HepG2 (cell line): ENCODE measurements around the gene CACNA2D3. TPM values are rescaled to one million over a fixed set of nuclear protein-coding genes. Genes with fewer than 3 reads are reported as not detected.

ENCODE experiments used
- ATAC-seq: fragments of 200-7000 bp; cut with Tn5 transposase; 3 replicates; pipeline ENCODE4 v1.9.1; 2020; ENCODE audit warnings: mild to moderate bottlenecking, moderate library complexity
- BruUV-seq: library from RNA; stranded (reverse); fragments of 400-500 nt; replicated peaks from 2 replicates; lab custom pipeline; 2021; lab: Mats Ljungman, UMichigan
- CTCF ChIA-PET: fragments of 300-600 bp; formaldehyde crosslinking; extraction: SDS; loops from one replicate; lab custom pipeline; 2021; ENCODE audit warnings: low total read pairs, inconsistent platforms, low intra/inter-chr PET ratio; lab: Yijun Ruan, JAX
- POLR2A ChIA-PET: fragments of 350-600 bp; sonication (Branson Sonifier 250); formaldehyde crosslinking; loops from one replicate; lab custom pipeline; 2020; ENCODE audit warnings: antibody characterized with exemption, inconsistent platforms; lab: Yijun Ruan, JAX
- DNase-seq: peaks from one replicate; pipeline ENCODE4 v3.0.0-alpha.2; 2015; ENCODE audit warnings: low spot score
- FAIRE-seq: peaks from 3 replicates; lab custom pipeline; 2011; peaks lifted over from hg19 to GRCh38; lab: Jason Lieb, UNC
- H2AFZ ChIP-seq: one replicate; pipeline ENCODE4 v1.6.1; 2011; ENCODE audit warnings: low read length, inconsistent platforms
- H3K27ac ChIP-seq: fragments of 300-600 bp; 3 replicates; pipeline ENCODE4 v1.8.0; 2011; ENCODE audit warnings: mixed run types, mild to moderate bottlenecking, mixed read lengths, low read length, inconsistent platforms; ENCODE audit not compliant: insufficient read depth; ENCODE audit errors: extremely low read length
- H3K27me3 ChIP-seq, 2 experiments: fragments of 200-600 bp in 1 of 2; 2 replicates in 1 of 2; 3 replicates in 1 of 2; pipeline versions ENCODE4 v1.6.0 to v1.8.0; 2011; ENCODE audit warnings: low read length in 2 of 2, mild to moderate bottlenecking in 2 of 2, moderate library complexity in 2 of 2, inconsistent platforms in 1 of 2; ENCODE audit not compliant: insufficient read depth in 2 of 2, control insufficient read depth in 1 of 2
- H3K36me3 ChIP-seq, 2 experiments: fragments of 200-600 bp in 1 of 2; replicated peaks in 1 of 2; 2 replicates in 1 of 2; 3 replicates in 1 of 2; pipeline versions ENCODE4 v1.5.1 to v1.8.0; 2011; ENCODE audit warnings: low read length in 2 of 2, inconsistent platforms in 1 of 2; ENCODE audit not compliant: insufficient read depth in 2 of 2, control insufficient read depth in 1 of 2
- H3K4me1 ChIP-seq: 2 replicates; pipeline ENCODE4 v1.5.1; 2012; ENCODE audit warnings: low read length, inconsistent platforms; ENCODE audit not compliant: insufficient read depth
- H3K4me2 ChIP-seq: 2 replicates; pipeline ENCODE4 v1.6.0; 2011; ENCODE audit warnings: low read depth, low read length, inconsistent platforms
- H3K4me3 ChIP-seq, 3 experiments: fragments of 200-600 bp in 1 of 3; sonication (generic), shearing (Covaris generic) in 1 of 3; replicated peaks in 1 of 3; 2 replicates each; pipeline ENCODE4 v1.5.1; 2011 to 2016; ENCODE audit warnings: low read length in 3 of 3, inconsistent platforms in 2 of 3, low read depth in 2 of 3, mild to moderate bottlenecking in 2 of 3, control low read depth in 1 of 3, mixed read lengths in 1 of 3; ENCODE audit not compliant: insufficient read depth in 1 of 3
- H3K79me2 ChIP-seq: one replicate; pipeline ENCODE4 v1.6.1; 2011; ENCODE audit warnings: low read length, inconsistent platforms; ENCODE audit not compliant: insufficient read depth
- H3K9ac ChIP-seq: 2 replicates; pipeline ENCODE4 v1.6.0; 2011; ENCODE audit warnings: mild to moderate bottlenecking, low read depth, low read length, inconsistent platforms; ENCODE audit not compliant: insufficient read depth
- H3K9me3 ChIP-seq: 2 replicates; pipeline ENCODE4 v1.5.1; 2012; ENCODE audit warnings: mild to moderate bottlenecking, low read length
- H4K20me1 ChIP-seq: 2 replicates; pipeline ENCODE4 v1.6.0; 2011; ENCODE audit warnings: inconsistent platforms, mild to moderate bottlenecking, low read length, moderate library complexity; ENCODE audit not compliant: insufficient read depth
- AKAP8 ChIP-seq: sonication (generic); formaldehyde crosslinking; IDR thresholded peaks from 2 replicates; pipeline ENCODE4 v1.5.1; 2020; ENCODE audit warnings: mild to moderate bottlenecking, missing genetic modification reagents
- BRD4 ChIP-seq: sonication (generic); formaldehyde crosslinking; IDR thresholded peaks from 2 replicates; pipeline ENCODE4 v1.4.0; 2020; ENCODE audit warnings: missing genetic modification reagents
- GZF1 ChIP-seq: sonication (generic); formaldehyde crosslinking; IDR thresholded peaks from 2 replicates; pipeline ENCODE4 v1.5.1; 2020; ENCODE audit warnings: mild to moderate bottlenecking, missing genetic modification reagents
- JDP2 ChIP-seq: sonication (generic); formaldehyde crosslinking; IDR thresholded peaks from 2 replicates; pipeline ENCODE4 v1.8.1; 2022; ENCODE audit warnings: missing genetic modification reagents, borderline replicate concordance
- MED1 ChIP-seq: sonication (generic); formaldehyde crosslinking; IDR thresholded peaks from 2 replicates; pipeline ENCODE4 v1.4.0; 2020; ENCODE audit warnings: missing genetic modification reagents
- NCOA1 ChIP-seq: sonication (generic); formaldehyde crosslinking; IDR thresholded peaks from 2 replicates; pipeline ENCODE4 v1.9.0; 2021; ENCODE audit warnings: missing genetic modification reagents
- NFE2L2 ChIP-seq: fragments of 150-350 bp; IDR thresholded peaks from 2 replicates; pipeline ENCODE4 v1.6.1; 2014; ENCODE audit warnings: low read length
- PAWR ChIP-seq: sonication (generic); formaldehyde crosslinking; IDR thresholded peaks from 2 replicates; pipeline ENCODE4 v1.4.0; 2020; ENCODE audit warnings: missing genetic modification reagents, mild to moderate bottlenecking, borderline replicate concordance
- RBM39 ChIP-seq: fragments of 200-400 bp; formaldehyde crosslinking; IDR thresholded peaks from one replicate; pipeline ENCODE4 v1.6.1; 2018; ENCODE audit warnings: antibody characterized with exemption, mild to moderate bottlenecking, low read depth, low read length; ENCODE audit not compliant: poor library complexity, severe bottlenecking
- SOX6 ChIP-seq, 2 experiments: fragments of 450-650 bp in 1 of 2; sonication (generic) in 1 of 2; formaldehyde crosslinking in 1 of 2; IDR thresholded peaks; 2 replicates each; pipeline versions ENCODE4 v1.4.0 to v1.6.1; 2017 to 2020; ENCODE audit warnings: antibody characterized with exemption in 1 of 2, mild to moderate bottlenecking in 1 of 2, missing genetic modification reagents in 1 of 2
- TBP ChIP-seq: sonication (generic); formaldehyde crosslinking; IDR thresholded peaks from 2 replicates; pipeline ENCODE4 v1.5.0; 2020; ENCODE audit warnings: missing genetic modification reagents
- THYN1 ChIP-seq: sonication (generic); formaldehyde crosslinking; IDR thresholded peaks from 2 replicates; pipeline ENCODE4 v1.8.1; 2023; ENCODE audit warnings: low read depth, mild to moderate bottlenecking, moderate library complexity, missing genetic modification reagents, borderline replicate concordance
- ZFP36L1 ChIP-seq: sonication (generic); formaldehyde crosslinking; IDR thresholded peaks from 2 replicates; pipeline ENCODE4 v1.8.0; 2022; ENCODE audit warnings: mild to moderate bottlenecking, missing genetic modification reagents, moderate library complexity
- ZNF552 ChIP-seq: sonication (generic); formaldehyde crosslinking; IDR thresholded peaks from 2 replicates; pipeline ENCODE4 v1.9.0; 2022; ENCODE audit warnings: missing genetic modification reagents, mild to moderate bottlenecking, borderline replicate concordance
- ZNF720 ChIP-seq: sonication (generic); formaldehyde crosslinking; IDR thresholded peaks from 2 replicates; pipeline ENCODE4 v1.4.0; 2020; ENCODE audit warnings: missing genetic modification reagents
- ZNF788 ChIP-seq: sonication (generic); formaldehyde crosslinking; IDR thresholded peaks from 2 replicates; pipeline ENCODE4 v1.5.0; 2020; ENCODE audit warnings: mild to moderate bottlenecking, missing genetic modification reagents, borderline replicate concordance
- WGBS: methylation state at CpG from one replicate; pipeline ENCODE4 v1.1.6; 2017; ENCODE audit warnings: low lambda C conversion rate; 5-methylcytosine and 5-hydroxymethylcytosine counted together
- in situ Hi-C: cut with HindIII; loops from 2 replicates; pipeline ENCODE4 v1.10.0; 2017; ENCODE audit warnings: low pct_unique_long_range_greater_than_20kb; ENCODE audit not compliant: extremely low pct_ligation_motif_present
- intact Hi-C: fragments of 100-400 bp; cut with micrococcal nuclease; formaldehyde crosslinking; loops from one replicate; pipeline ENCODE4 v1.10.0; 2022; ENCODE audit not compliant: unreplicated experiment
- polyA plus RNA-seq, 8 experiments: library from polyadenylated mRNA; depleted of rRNA in 3 of 8; stranded (reverse) in 7 of 8; unstranded in 1 of 8; fragments of >200 nt; fragmentation: Illumina TruSeq in 4 of 8; extraction: Trizol in 4 of 8; gene quantifications; 2 replicates each; pipeline versions ENCODE4 v1.2.1 to v1.2.3, GENCODE V29; 2011 to 2016; ENCODE audit warnings: low read depth in 4 of 8, missing spikeins in 1 of 8, mixed read lengths in 1 of 8; ENCODE audit not compliant: insufficient read depth in 1 of 8
- total RNA-seq, 5 experiments: library from RNA; depleted of rRNA; stranded (reverse); fragments of >200 nt; fragmentation: Illumina TruSeq; extraction: Trizol; gene quantifications; 2 replicates each; pipeline ENCODE4 v1.2.3, GENCODE V29; 2016; ENCODE audit warnings: low read depth in 1 of 5
- TF ChIP-seq, protein P1 (sequence below): sonication (generic); formaldehyde crosslinking; IDR thresholded peaks from 2 replicates; pipeline ENCODE4 v1.4.0; 2020; ENCODE audit warnings: missing genetic modification reagents; ENCODE audit errors: not compliant biosample characterization

CACNA2D3 gene
- total and polyA plus RNA-seq, 2 of the 13 experiments (the other 11 are each of a cell fraction or from before 2014, with no cell fraction given), result not detected

DNA sequence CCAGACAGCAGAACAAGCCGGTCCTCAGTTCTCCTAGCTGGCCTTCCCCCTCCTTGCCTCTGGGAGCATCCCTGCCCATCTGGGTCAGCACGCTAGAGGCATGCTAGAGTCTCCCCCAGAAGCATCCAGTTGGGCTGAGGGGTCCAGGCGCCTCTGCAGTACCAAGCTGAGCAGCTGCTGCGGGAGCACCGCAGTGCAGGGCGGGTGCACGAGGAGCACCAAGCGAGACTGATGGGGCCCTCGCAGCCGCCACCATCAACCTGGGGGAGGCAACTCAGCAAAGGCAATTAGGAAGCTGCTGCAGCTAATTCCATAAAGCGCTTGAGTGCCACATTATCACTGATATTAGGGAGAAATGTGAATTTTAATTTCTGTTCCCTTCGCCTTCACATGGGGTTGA, 12.4 kb downstream of the CACNA2D3 start:
- H3K36me3 ChIP-seq, result no peaks in the 10 kb centered on the region
- H4K20me1 ChIP-seq, result no peaks in the 10 kb centered on the region
- H3K79me2 ChIP-seq, result no peaks in the 10 kb centered on the region
- H3K9ac ChIP-seq, result no peak overlapping the region
- no peak for FAIRE-seq
- no peak for DNase-seq
- no peak overlapping the region for H3K27ac ChIP-seq
- 100% methylated on average over 1 of the region's 12 CpGs for WGBS
- H3K9me3 ChIP-seq, result no peaks in the 10 kb centered on the region
- H2AFZ ChIP-seq, result no peak overlapping the region
- no peak overlapping the region for H3K4me2 ChIP-seq
- H3K4me1 ChIP-seq, result peaks cover 8% of the 10 kb centered on the region; the same call in 1 of the 2 replicates
- intact Hi-C loops (no loop called here), in situ Hi-C loops (no loop called here)
- no peak overlapping the region for H3K4me3 ChIP-seq
- CTCF ChIA-PET, result no interaction called here
- BruUV-seq, result no TSS peak
- POLR2A ChIA-PET, result no interaction called here
- TF ChIP-seq JDP2 (CRISPR knock-in tag), result no peak
- TF ChIP-seq, protein P1, sequence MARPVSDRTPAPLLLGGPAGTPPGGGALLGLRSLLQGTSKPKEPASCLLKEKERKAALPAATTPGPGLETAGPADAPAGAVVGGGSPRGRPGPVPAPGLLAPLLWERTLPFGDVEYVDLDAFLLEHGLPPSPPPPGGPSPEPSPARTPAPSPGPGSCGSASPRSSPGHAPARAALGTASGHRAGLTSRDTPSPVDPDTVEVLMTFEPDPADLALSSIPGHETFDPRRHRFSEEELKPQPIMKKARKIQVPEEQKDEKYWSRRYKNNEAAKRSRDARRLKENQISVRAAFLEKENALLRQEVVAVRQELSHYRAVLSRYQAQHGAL, result no peak
- TF ChIP-seq ZNF552, result no peak
- TF ChIP-seq THYN1 (CRISPR knock-in tag), result no peak
- no peak for TF ChIP-seq PAWR (CRISPR knock-in tag)
- TF ChIP-seq ZNF788, result no peak
- TF ChIP-seq ZNF720, result no peak
- no peak for TF ChIP-seq RBM39
- no peak for TF ChIP-seq TBP
- no peak for TF ChIP-seq SOX6 (IDR thresholded peaks at IDR 0.05)
- no peak for TF ChIP-seq SOX6 (CRISPR knock-in tag; IDR thresholded peaks at IDR 0.05)
- no peak for TF ChIP-seq NCOA1 (CRISPR knock-in tag)
- no peak for TF ChIP-seq AKAP8 (CRISPR knock-in tag)
- no peak for TF ChIP-seq MED1 (CRISPR knock-in tag)
- TF ChIP-seq NFE2L2, result no peak
- no peak for TF ChIP-seq BRD4 (CRISPR knock-in tag)
- no peak for TF ChIP-seq GZF1 (CRISPR knock-in tag)
- no peak for TF ChIP-seq ZFP36L1 (CRISPR knock-in tag)
- H3K27me3 ChIP-seq, result peaks cover 0 to 14% of the 10 kb centered on the region in 2 experiments; a peak in 2 of 5 replicates
- no peak for ATAC-seq
